Panc1 (cell line): ENCODE measurements around the gene NLRP4. TPM values are rescaled to one million over a fixed set of nuclear protein-coding genes. Genes with fewer than 3 reads are reported as not detected.
"Not testable (repeated sequence)": the region's sequence is repeated elsewhere in the genome, so short reads cannot be mapped to it uniquely, and the experiment has no call there.

Source experiments
- ATAC-seq: fragments of 200-7000 bp; cut with Tn5 transposase; 2 replicates; pipeline ENCODE4 v1.9.1; 2020; ENCODE audit warnings: mild to moderate bottlenecking, moderate library complexity
- BruUV-seq: library from RNA; stranded (reverse); fragments of 400-500 nt; replicated peaks from 2 replicates; lab custom pipeline; 2021; lab: Mats Ljungman, UMichigan
- CTCF ChIA-PET: fragments of 300-600 bp; sonication (Branson Sonifier 250); formaldehyde crosslinking; loops from one replicate; lab custom pipeline; 2022; ENCODE audit warnings: antibody characterized with exemption; lab: Charles Lee
- POLR2A ChIA-PET: fragments of 300-600 bp; sonication (Branson Sonifier 250); formaldehyde crosslinking; loops from one replicate; lab custom pipeline; 2022; ENCODE audit warnings: antibody characterized with exemption; lab: Charles Lee
- DNase-seq: peaks from one replicate; pipeline ENCODE4 v3.0.0-alpha.2; 2010; ENCODE audit warnings: low read depth, low spot score
- H3K27ac ChIP-seq: 2 replicates; pipeline ENCODE4 v1.5.1; 2011; ENCODE audit warnings: mild to moderate bottlenecking, low read length, inconsistent platforms
- H3K27me3 ChIP-seq: fragments of 200-500 bp; sonication (Bioruptor generic); 2 replicates; pipeline ENCODE4 v1.6.0; 2014; ENCODE audit warnings: low read length, inconsistent platforms; ENCODE audit not compliant: control insufficient read depth, insufficient read depth
- H3K36me3 ChIP-seq: fragments of 200-500 bp; sonication (Bioruptor generic); 2 replicates; pipeline ENCODE4 v1.5.1; 2014; ENCODE audit warnings: inconsistent platforms, mild to moderate bottlenecking, low read length, moderate library complexity; ENCODE audit not compliant: control insufficient read depth, insufficient read depth
- H3K4me1 ChIP-seq: 2 replicates; pipeline ENCODE4 v1.5.1; 2011; ENCODE audit warnings: inconsistent platforms, mild to moderate bottlenecking, low read length, moderate library complexity; ENCODE audit not compliant: control insufficient read depth, insufficient read depth
- H3K4me3 ChIP-seq, 2 experiments: 2 replicates each; pipeline ENCODE4 v1.5.1; 2011 to 2012; ENCODE audit warnings: low read depth in 2 of 2, low read length in 2 of 2, mild to moderate bottlenecking in 2 of 2, inconsistent platforms in 1 of 2, moderate library complexity in 1 of 2
- H3K9me3 ChIP-seq: fragments of 200-500 bp; sonication (Bioruptor generic); 2 replicates; pipeline ENCODE4 v1.5.1; 2014; ENCODE audit warnings: low read depth, mild to moderate bottlenecking, inconsistent platforms, low read length, moderate library complexity; ENCODE audit not compliant: control insufficient read depth, insufficient read depth
- POLR2AphosphoS5 ChIP-seq: IDR thresholded peaks from 2 replicates; pipeline ENCODE4 v1.6.1; 2012; ENCODE audit warnings: mild to moderate bottlenecking, low read depth, low read length, moderate library complexity
- SIN3A ChIP-seq: IDR thresholded peaks from 2 replicates; pipeline ENCODE4 v1.6.1; 2012; ENCODE audit warnings: low read depth, mild to moderate bottlenecking, low read length, moderate library complexity, borderline replicate concordance; ENCODE audit not compliant: insufficient read depth
- TCF7L2 ChIP-seq: IDR thresholded peaks from 2 replicates; pipeline ENCODE4 v1.6.1; 2011; ENCODE audit warnings: mild to moderate bottlenecking, low read depth, low read length, inconsistent platforms
- in situ Hi-C: cut with HindIII; loops from 2 replicates; pipeline ENCODE4 v1.10.0; 2016; ENCODE audit warnings: low sequenced_read_pairs, low pct_unique_long_range_greater_than_20kb
- intact Hi-C: fragments of 100-400 bp; cut with micrococcal nuclease; formaldehyde crosslinking; loops from one replicate; pipeline ENCODE4 v1.10.0; 2022; ENCODE audit not compliant: unreplicated experiment
- total RNA-seq: library from RNA; stranded (reverse); gene quantifications from one replicate; pipeline ENCODE4 v1.2.1, GENCODE V29; 2021; ENCODE audit not compliant: unreplicated experiment
- TF ChIP-seq, protein P1 (sequence below): fragments of 450-650 bp; IDR thresholded peaks from 2 replicates; pipeline ENCODE4 v1.5.1; 2017; ENCODE audit warnings: mild to moderate bottlenecking
- TF ChIP-seq, protein P2 (sequence below), 2 experiments: IDR thresholded peaks; 2 replicates each; pipeline ENCODE4 v1.6.1; 2011 to 2012; ENCODE audit warnings: low read depth in 2 of 2, control low read depth in 1 of 2, low read length in 1 of 2, mild to moderate bottlenecking in 1 of 2, moderate library complexity in 1 of 2; ENCODE audit not compliant: insufficient read depth in 1 of 2

The NLRP4 gene
- total RNA-seq, 1 experiment from 2014 or later, result not detected

DNA sequence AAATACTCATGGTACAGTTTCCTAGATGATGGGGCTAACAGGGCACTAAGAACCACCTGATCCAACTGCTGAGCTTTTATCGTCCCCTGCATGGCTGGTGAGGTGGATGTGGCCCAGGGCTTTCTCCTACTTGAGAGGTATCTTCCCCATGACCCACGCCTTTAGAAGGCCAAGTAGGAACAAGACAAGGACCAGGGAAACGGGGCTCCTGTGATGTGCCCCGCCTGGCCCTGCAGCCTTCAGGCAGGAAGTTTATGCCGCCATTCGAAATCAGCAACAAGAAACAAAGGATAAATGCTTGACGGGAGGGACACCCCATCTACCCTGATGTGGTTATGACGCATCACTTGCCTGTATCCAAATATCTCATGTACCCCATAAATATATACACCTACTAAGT lies 91.7 kb downstream of the NLRP4 start:
- no peak overlapping the region for H3K4me3 ChIP-seq
- no TSS peak for BruUV-seq
- no peak for ATAC-seq
- no peak overlapping the region for H3K27ac ChIP-seq
- in situ Hi-C loops (no loop called here), intact Hi-C loops (no loop called here)
- no peaks in the 10 kb centered on the region for H3K4me1 ChIP-seq
- TF ChIP-seq, protein P1, sequence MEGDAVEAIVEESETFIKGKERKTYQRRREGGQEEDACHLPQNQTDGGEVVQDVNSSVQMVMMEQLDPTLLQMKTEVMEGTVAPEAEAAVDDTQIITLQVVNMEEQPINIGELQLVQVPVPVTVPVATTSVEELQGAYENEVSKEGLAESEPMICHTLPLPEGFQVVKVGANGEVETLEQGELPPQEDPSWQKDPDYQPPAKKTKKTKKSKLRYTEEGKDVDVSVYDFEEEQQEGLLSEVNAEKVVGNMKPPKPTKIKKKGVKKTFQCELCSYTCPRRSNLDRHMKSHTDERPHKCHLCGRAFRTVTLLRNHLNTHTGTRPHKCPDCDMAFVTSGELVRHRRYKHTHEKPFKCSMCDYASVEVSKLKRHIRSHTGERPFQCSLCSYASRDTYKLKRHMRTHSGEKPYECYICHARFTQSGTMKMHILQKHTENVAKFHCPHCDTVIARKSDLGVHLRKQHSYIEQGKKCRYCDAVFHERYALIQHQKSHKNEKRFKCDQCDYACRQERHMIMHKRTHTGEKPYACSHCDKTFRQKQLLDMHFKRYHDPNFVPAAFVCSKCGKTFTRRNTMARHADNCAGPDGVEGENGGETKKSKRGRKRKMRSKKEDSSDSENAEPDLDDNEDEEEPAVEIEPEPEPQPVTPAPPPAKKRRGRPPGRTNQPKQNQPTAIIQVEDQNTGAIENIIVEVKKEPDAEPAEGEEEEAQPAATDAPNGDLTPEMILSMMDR, result no peak
- no peak for TF ChIP-seq TCF7L2
- no peak for TF ChIP-seq POLR2AphosphoS5
- TF ChIP-seq, protein P2, sequence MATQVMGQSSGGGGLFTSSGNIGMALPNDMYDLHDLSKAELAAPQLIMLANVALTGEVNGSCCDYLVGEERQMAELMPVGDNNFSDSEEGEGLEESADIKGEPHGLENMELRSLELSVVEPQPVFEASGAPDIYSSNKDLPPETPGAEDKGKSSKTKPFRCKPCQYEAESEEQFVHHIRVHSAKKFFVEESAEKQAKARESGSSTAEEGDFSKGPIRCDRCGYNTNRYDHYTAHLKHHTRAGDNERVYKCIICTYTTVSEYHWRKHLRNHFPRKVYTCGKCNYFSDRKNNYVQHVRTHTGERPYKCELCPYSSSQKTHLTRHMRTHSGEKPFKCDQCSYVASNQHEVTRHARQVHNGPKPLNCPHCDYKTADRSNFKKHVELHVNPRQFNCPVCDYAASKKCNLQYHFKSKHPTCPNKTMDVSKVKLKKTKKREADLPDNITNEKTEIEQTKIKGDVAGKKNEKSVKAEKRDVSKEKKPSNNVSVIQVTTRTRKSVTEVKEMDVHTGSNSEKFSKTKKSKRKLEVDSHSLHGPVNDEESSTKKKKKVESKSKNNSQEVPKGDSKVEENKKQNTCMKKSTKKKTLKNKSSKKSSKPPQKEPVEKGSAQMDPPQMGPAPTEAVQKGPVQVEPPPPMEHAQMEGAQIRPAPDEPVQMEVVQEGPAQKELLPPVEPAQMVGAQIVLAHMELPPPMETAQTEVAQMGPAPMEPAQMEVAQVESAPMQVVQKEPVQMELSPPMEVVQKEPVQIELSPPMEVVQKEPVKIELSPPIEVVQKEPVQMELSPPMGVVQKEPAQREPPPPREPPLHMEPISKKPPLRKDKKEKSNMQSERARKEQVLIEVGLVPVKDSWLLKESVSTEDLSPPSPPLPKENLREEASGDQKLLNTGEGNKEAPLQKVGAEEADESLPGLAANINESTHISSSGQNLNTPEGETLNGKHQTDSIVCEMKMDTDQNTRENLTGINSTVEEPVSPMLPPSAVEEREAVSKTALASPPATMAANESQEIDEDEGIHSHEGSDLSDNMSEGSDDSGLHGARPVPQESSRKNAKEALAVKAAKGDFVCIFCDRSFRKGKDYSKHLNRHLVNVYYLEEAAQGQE (IDR thresholded peaks at IDR 0.05; ENCODE audit: insufficient read depth in 1 of 2, low read depth in 2 of 2, low read length in 1 of 2), result no peak
- TF ChIP-seq SIN3A, result no peak
- no peak for DNase-seq
- ChIA-PET POLR2A (no interaction called here), CTCF (no interaction called here)
- peaks cover 12% of the 10 kb centered on the region for H3K27me3 ChIP-seq
- no peaks in the 10 kb centered on the region for H3K9me3 ChIP-seq
- no peaks in the 10 kb centered on the region for H3K36me3 ChIP-seq

DNA sequence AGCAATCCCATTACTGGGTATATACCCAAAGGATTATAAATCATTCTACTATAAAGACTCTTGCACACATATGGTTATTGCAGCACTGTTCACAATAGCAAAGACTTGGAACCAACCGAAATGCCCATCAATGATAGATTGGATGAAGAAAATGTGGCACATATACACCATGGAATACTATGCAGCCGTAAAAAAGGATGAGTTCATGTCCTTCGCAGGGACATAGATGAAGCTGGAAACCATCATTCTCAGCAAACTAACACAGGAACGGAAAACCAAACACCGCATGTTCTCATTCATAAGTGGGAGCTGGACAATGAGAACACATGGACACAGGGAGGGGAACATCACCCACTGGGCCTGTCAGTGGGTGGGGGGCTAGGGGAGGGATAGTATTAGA lies 92.9 kb downstream of the NLRP4 start:
- in situ Hi-C loops, CTCF ChIA-PET: not testable (repeated sequence)

DNA sequence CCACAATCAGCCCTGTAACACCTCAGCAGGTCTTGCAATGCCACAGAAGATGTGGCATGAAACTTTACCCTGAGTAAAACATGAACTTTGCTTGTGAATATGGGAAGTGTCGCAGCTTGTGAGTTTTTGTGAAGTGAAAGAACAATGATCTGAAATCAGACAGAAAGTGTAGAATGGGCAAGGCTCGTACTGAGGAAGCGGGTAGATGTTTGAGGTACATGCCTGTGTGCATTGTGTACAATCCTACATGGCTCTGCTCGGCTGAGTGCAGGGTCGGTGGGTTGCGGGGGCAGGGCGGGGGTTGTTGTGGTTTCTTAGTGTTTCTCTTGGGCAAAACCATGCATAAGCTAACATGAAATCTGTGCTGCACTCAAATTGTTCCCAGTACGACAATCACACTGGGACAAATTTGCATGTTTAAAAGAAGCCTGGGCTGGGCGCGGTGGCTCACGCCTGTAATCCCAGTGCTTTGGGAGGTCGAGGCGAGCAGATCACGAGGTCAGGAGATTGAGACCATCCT lies 94.7 kb downstream of the NLRP4 start:
- BruUV-seq, result no TSS peak
- Histone ChIP-seq H3K9me3 (no peaks in the 10 kb centered on the region), H3K27me3 (peaks cover 12% of the 10 kb centered on the region), H3K4me3 (no peak overlapping the region), H3K36me3 (no peaks in the 10 kb centered on the region), H3K4me1 (no peaks in the 10 kb centered on the region), H3K27ac (no peak overlapping the region)
- in situ Hi-C loops (loop anchor here (5.0 kb wide), 1 partner anchor 39 kb away; no protein-coding TSS in a partner anchor), intact Hi-C loops (no loop called here)
- CTCF ChIA-PET, result interaction anchor here (0.7 kb wide), 1 partner anchor 49 kb away, joined by 5 read pairs; no protein-coding TSS in a partner anchor
- ATAC-seq, result no peak
- POLR2A ChIA-PET, result no interaction called here
- TF ChIP-seq POLR2AphosphoS5 (no peak), SIN3A (no peak), TCF7L2 (no peak)
- TF ChIP-seq, protein P1, result no peak
- TF ChIP-seq, protein P2 (IDR thresholded peaks at IDR 0.05; ENCODE audit: insufficient read depth in 1 of 2, low read depth in 2 of 2, low read length in 1 of 2), result no peak
- no peak for DNase-seq

More for the DNA sequence above, 92.9 kb downstream of the NLRP4 start:
- BruUV-seq, ATAC-seq, H3K4me1 ChIP-seq, POLR2A ChIA-PET, H3K9me3 ChIP-seq, H3K27ac ChIP-seq, intact Hi-C loops, H3K4me3 ChIP-seq, H3K36me3 ChIP-seq, DNase-seq: not testable (repeated sequence)
- peaks cover 12% of the 10 kb centered on the region for H3K27me3 ChIP-seq
